Fibroblast of lung (primary cell): ENCODE results near the gene BSND.

Experiments
- CTCF ChIP-seq, 2 donors: IDR thresholded peaks in 1 of 2; conservative IDR thresholded peaks in 1 of 2; 1 replicate in 1 of 2; 2 replicates in 1 of 2; pipeline ENCODE4 v1.5.1; 2011 to 2012; ENCODE audit warnings: low read length in 2 of 2, control low read depth in 1 of 2, inconsistent platforms in 1 of 2, low read depth in 1 of 2, mild to moderate bottlenecking in 1 of 2
- EZH2 ChIP-seq: IDR thresholded peaks from 2 replicates; pipeline ENCODE4 v1.5.1; 2012; ENCODE audit warnings: low read length, control low read depth, mild to moderate bottlenecking; ENCODE audit errors: missing control alignments

- TF ChIP-seq CTCF (conservative IDR thresholded peaks at IDR 0.05 in 1 of 2, IDR thresholded peaks at IDR 0.05 in 1 of 2; ENCODE audit: low read depth in 1 of 2, low read length in 2 of 2) (no peak), EZH2 (no peak)
These were observed 61.6 kb downstream of the BSND start for GRCh38 chr1:55060133-55060999.
